Measurements from ENCODE around the gene KIN.

KIN gene

GRCh38 chr10:7829289-7829834, 41.6 kb upstream of the KIN start:
- peaks cover 5% of the 10 kb centered on the region for H3K79me1 ChIP-seq (ENCODE audit: low read length)
- no peak overlapping the region for H3K56ac ChIP-seq (ENCODE audit: low read length)
- no peak overlapping the region for H2BK15ac ChIP-seq (replicated peaks; ENCODE audit: low read depth)
- H3K79me2 ChIP-seq (ENCODE audit: control insufficient read depth, insufficient read depth, low read length) = peaks cover 2% of the 10 kb centered on the region
- H2BK5ac ChIP-seq (ENCODE audit: low read length) = no peak overlapping the region
- H3K9ac ChIP-seq (ENCODE audit: low read length) = no peak overlapping the region
- no peak overlapping the region for H3K18ac ChIP-seq (ENCODE audit: low read length)
- no peaks in the 10 kb centered on the region for H3K4me1 ChIP-seq (ENCODE audit: control insufficient read depth, low read depth, low read length)
- no peaks in the 10 kb centered on the region for H3K36me3 ChIP-seq (ENCODE audit: control insufficient read depth, insufficient read depth, low read length)
- H3K4me2 ChIP-seq (ENCODE audit: low read length) = no peak overlapping the region
- H3K4ac ChIP-seq (ENCODE audit: low read depth, low read length) = no peak overlapping the region
- H3K27me3 ChIP-seq (ENCODE audit: insufficient read depth, low read length, poor library complexity) = no peaks in the 10 kb centered on the region
- H2AK5ac ChIP-seq (ENCODE audit: low read length) = no peak overlapping the region
- H4K5ac ChIP-seq (ENCODE audit: low read length) = no peak overlapping the region
- H3K4me3 ChIP-seq (ENCODE audit: low read length) = no peak overlapping the region
- H2BK120ac ChIP-seq (ENCODE audit: low read depth, low read length) = no peak overlapping the region
- H4K8ac ChIP-seq (ENCODE audit: low read depth, low read length) = no peak overlapping the region
- WGBS (ENCODE audit: extremely low coverage, insufficient coverage, low lambda C conversion rate) = no CpG with 5 or more reads among the region's 10 CpGs
- H3K27ac ChIP-seq (ENCODE audit: low read depth, low read length) = no peak overlapping the region
- H3K23ac ChIP-seq (ENCODE audit: low read length) = no peak overlapping the region
- DNase-seq = peak; percentile 33

GRCh38 chr10:7826971-7827370, 39.2 kb upstream of the KIN start:
- H3K4me1 ChIP-seq (ENCODE audit: control insufficient read depth, low read depth, low read length) = no peaks in the 10 kb centered on the region
- no peak overlapping the region for H3K56ac ChIP-seq (ENCODE audit: low read length)
- H3K36me3 ChIP-seq (ENCODE audit: control insufficient read depth, insufficient read depth, low read length) = no peaks in the 10 kb centered on the region
- peak; percentile 80 for DNase-seq
- WGBS (ENCODE audit: extremely low coverage, insufficient coverage, low lambda C conversion rate) = no CpG with 5 or more reads among the region's 4 CpGs
- no peak overlapping the region for H3K23ac ChIP-seq (ENCODE audit: low read length)
- no peak overlapping the region for H2BK5ac ChIP-seq (ENCODE audit: low read length)
- H2BK15ac ChIP-seq (replicated peaks; ENCODE audit: low read depth) = no peak overlapping the region
- H3K27me3 ChIP-seq (ENCODE audit: insufficient read depth, low read length, poor library complexity) = no peaks in the 10 kb centered on the region
- no peak overlapping the region for H3K9ac ChIP-seq (ENCODE audit: low read length)
- H3K4ac ChIP-seq (ENCODE audit: low read depth, low read length) = no peak overlapping the region
- no peak overlapping the region for H2AK5ac ChIP-seq (ENCODE audit: low read length)
- H4K8ac ChIP-seq (ENCODE audit: low read depth, low read length) = no peak overlapping the region
- no peak overlapping the region for H3K27ac ChIP-seq (ENCODE audit: low read depth, low read length)
- H3K79me1 ChIP-seq (ENCODE audit: low read length) = no peaks in the 10 kb centered on the region
- no peak overlapping the region for H3K4me3 ChIP-seq (ENCODE audit: low read length)
- H4K5ac ChIP-seq (ENCODE audit: low read length) = no peak overlapping the region
- peaks cover 2% of the 10 kb centered on the region for H3K79me2 ChIP-seq (ENCODE audit: control insufficient read depth, insufficient read depth, low read length)
- no peak overlapping the region for H3K4me2 ChIP-seq (ENCODE audit: low read length)
- no peak overlapping the region for H3K18ac ChIP-seq (ENCODE audit: low read length)
- H2BK120ac ChIP-seq (ENCODE audit: low read depth, low read length) = no peak overlapping the region

DNA sequence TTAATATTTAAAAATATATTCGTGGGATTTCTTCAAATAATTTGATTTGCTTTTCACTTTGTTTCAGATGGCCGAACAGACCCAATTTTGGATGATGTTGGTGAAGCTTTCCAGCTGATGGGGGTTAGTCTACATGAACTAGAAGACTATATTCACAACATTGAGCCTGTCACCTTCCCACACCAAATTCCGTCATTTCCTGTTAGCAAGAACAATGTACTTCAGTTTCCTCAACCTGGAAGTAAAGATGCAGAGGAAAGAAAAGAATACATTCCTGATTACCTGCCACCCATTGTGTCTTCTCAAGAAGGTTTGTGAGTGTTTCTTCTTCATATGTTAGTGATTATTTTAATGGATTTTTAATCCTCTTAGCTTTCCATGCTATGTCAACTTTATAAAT, 36.5 kb upstream of the KIN start:
- Histone ChIP-seq H2BK15ac (replicated peaks; ENCODE audit: low read depth) (no peak overlapping the region), H3K56ac (ENCODE audit: low read length) (no peak overlapping the region), H3K36me3 (ENCODE audit: control insufficient read depth, insufficient read depth, low read length) (no peaks in the 10 kb centered on the region), H3K27me3 (ENCODE audit: insufficient read depth, low read length, poor library complexity) (no peaks in the 10 kb centered on the region), H3K4me1 (ENCODE audit: control insufficient read depth, low read depth, low read length) (peaks cover under 1% of the 10 kb centered on the region), H3K18ac (ENCODE audit: low read length) (no peak overlapping the region), H3K27ac (ENCODE audit: low read depth, low read length) (no peak overlapping the region), H3K23ac (ENCODE audit: low read length) (no peak overlapping the region), H4K8ac (ENCODE audit: low read depth, low read length) (no peak overlapping the region), H3K79me1 (ENCODE audit: low read length) (peaks cover 5% of the 10 kb centered on the region), H4K5ac (ENCODE audit: low read length) (no peak overlapping the region), H3K79me2 (ENCODE audit: control insufficient read depth, insufficient read depth, low read length) (peaks cover 11% of the 10 kb centered on the region), H3K9ac (ENCODE audit: low read length) (no peak overlapping the region), H3K4me3 (ENCODE audit: low read length) (no peak overlapping the region), H3K4me2 (ENCODE audit: low read length) (no peak overlapping the region), H2BK5ac (ENCODE audit: low read length) (no peak overlapping the region), H2AK5ac (ENCODE audit: low read length) (no peak overlapping the region), H2BK120ac (ENCODE audit: low read depth, low read length) (no peak overlapping the region), H3K4ac (ENCODE audit: low read depth, low read length) (no peak overlapping the region)
- DNase-seq = peak; percentile 3
- no CpG with 5 or more reads among the region's 3 CpGs for WGBS (ENCODE audit: extremely low coverage, insufficient coverage, low lambda C conversion rate)

DNA sequence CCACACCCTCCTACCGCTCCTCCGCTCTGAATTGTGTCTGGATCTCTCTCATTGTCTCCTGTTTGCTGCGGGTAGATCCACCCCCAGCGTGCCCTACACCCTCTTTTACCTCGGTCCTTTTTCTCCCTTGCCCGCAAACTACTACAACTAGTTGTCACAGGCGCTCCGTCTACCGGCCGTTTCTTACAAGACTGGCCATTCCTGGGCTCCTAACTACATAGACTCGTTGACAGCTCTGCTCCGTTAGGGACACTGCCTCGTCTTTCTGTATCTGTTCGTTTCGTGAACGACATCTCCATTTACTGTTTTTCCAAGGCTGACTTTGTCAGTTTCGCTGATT, 31.3 kb upstream of the KIN start:
- peaks cover 10% of the 10 kb centered on the region for H3K79me1 ChIP-seq (ENCODE audit: low read length)
- no peak overlapping the region for H4K8ac ChIP-seq (ENCODE audit: low read depth, low read length)
- peak; percentile 73 for DNase-seq
- peak overlapping the region; percentile 91 for H3K56ac ChIP-seq (ENCODE audit: low read length)
- no peak overlapping the region for H4K5ac ChIP-seq (ENCODE audit: low read length)
- H3K4me2 ChIP-seq (ENCODE audit: low read length) = peak overlapping the region; percentile 98
- H3K79me2 ChIP-seq (ENCODE audit: control insufficient read depth, insufficient read depth, low read length) = peaks cover 12% of the 10 kb centered on the region
- H2BK5ac ChIP-seq (ENCODE audit: low read length) = no peak overlapping the region
- no peak overlapping the region for H2BK120ac ChIP-seq (ENCODE audit: low read depth, low read length)
- peak overlapping the region; percentile 98 for H3K4me3 ChIP-seq (ENCODE audit: low read length)
- no peak overlapping the region for H2AK5ac ChIP-seq (ENCODE audit: low read length)
- whole genome bisulfite sequencing (ENCODE audit: extremely low coverage, insufficient coverage, low lambda C conversion rate) = no CpG with 5 or more reads among the region's 17 CpGs
- H3K36me3 ChIP-seq (ENCODE audit: control insufficient read depth, insufficient read depth, low read length) = no peaks in the 10 kb centered on the region
- no peaks in the 10 kb centered on the region for H3K27me3 ChIP-seq (ENCODE audit: insufficient read depth, low read length, poor library complexity)
- H2BK15ac ChIP-seq (replicated peaks; ENCODE audit: low read depth) = no peak overlapping the region
- H3K4me1 ChIP-seq (ENCODE audit: control insufficient read depth, low read depth, low read length) = peaks cover 2% of the 10 kb centered on the region
- H3K9ac ChIP-seq (ENCODE audit: low read length) = peak overlapping the region; percentile 85
- H3K4ac ChIP-seq (ENCODE audit: low read depth, low read length) = no peak overlapping the region
- H3K27ac ChIP-seq (ENCODE audit: low read depth, low read length) = no peak overlapping the region
- H3K23ac ChIP-seq (ENCODE audit: low read length) = no peak overlapping the region
- H3K18ac ChIP-seq (ENCODE audit: low read length) = no peak overlapping the region

- Histone ChIP-seq H2BK5ac (ENCODE audit: low read length) (no peak within 1 kb of the TSS), H4K5ac (ENCODE audit: low read length) (no peak within 1 kb of the TSS), H2AK5ac (ENCODE audit: low read length) (no peak within 1 kb of the TSS), H3K4me3 (ENCODE audit: low read length) (peak within 1 kb of the TSS; percentile 98), H3K79me2 (ENCODE audit: control insufficient read depth, insufficient read depth, low read length) (peaks cover 12% of the 10 kb centered on the region), H2BK15ac (replicated peaks; ENCODE audit: low read depth) (no peak within 1 kb of the TSS), H3K79me1 (ENCODE audit: low read length) (peaks cover 10% of the 10 kb centered on the region), H3K4ac (ENCODE audit: low read depth, low read length) (no peak within 1 kb of the TSS), H3K9ac (ENCODE audit: low read length) (peak within 1 kb of the TSS; percentile 85), H4K8ac (ENCODE audit: low read depth, low read length) (no peak within 1 kb of the TSS), H3K4me1 (ENCODE audit: control insufficient read depth, low read depth, low read length) (peaks cover 2% of the 10 kb centered on the region), H3K27me3 (ENCODE audit: insufficient read depth, low read length, poor library complexity) (no peaks in the 10 kb centered on the region), H3K27ac (ENCODE audit: low read depth, low read length) (no peak within 1 kb of the TSS), H3K36me3 (ENCODE audit: control insufficient read depth, insufficient read depth, low read length) (no peaks in the 10 kb centered on the region), H2BK120ac (ENCODE audit: low read depth, low read length) (no peak within 1 kb of the TSS), H3K4me2 (ENCODE audit: low read length) (peak within 1 kb of the TSS; percentile 98), H3K56ac (ENCODE audit: low read length) (peak within 1 kb of the TSS; percentile 91), H3K23ac (ENCODE audit: low read length) (peak within 1 kb of the TSS; percentile 29), H3K18ac (ENCODE audit: low read length) (peak within 1 kb of the TSS; percentile 39)
- no CpG with 5 or more reads among the region's 77 CpGs for WGBS (ENCODE audit: extremely low coverage, insufficient coverage, low lambda C conversion rate)
- DNase-seq = peak; percentile 94
These were observed 30.7 kb upstream of the KIN start, which contains the start of gene TAF3 for GRCh38 chr10:7818295-7819120. TSS of gene TAF3 (plus strand) at chr10:7818505. CDS start at chr10:7818710, 205 bp downstream.
